Large intestine (tissue), 12 donors: ENCODE measurements around the gene TLCD4. TPM values are rescaled to one million over a fixed set of nuclear protein-coding genes. Genes with fewer than 3 reads are reported as not detected.

Experiments
- DNase-seq, 2 donors: peaks; one replicate each; pipeline versions ENCODE4 v3.0.0 to v3.0.0-alpha.2; 2013
- H3K27ac ChIP-seq: one replicate; pipeline ENCODE4 v1.5.1; 2013; ENCODE audit warnings: low read length
- H3K27me3 ChIP-seq: 2 replicates; pipeline ENCODE4 v1.6.1; 2013; ENCODE audit warnings: low read length; ENCODE audit not compliant: control insufficient read depth, insufficient read depth
- H3K36me3 ChIP-seq: 2 replicates; pipeline ENCODE4 v1.6.1; 2013; ENCODE audit warnings: low read length; ENCODE audit not compliant: control insufficient read depth, insufficient read depth
- H3K4me1 ChIP-seq: one replicate; pipeline ENCODE4 v1.6.1; 2013; ENCODE audit warnings: low read length; ENCODE audit not compliant: control insufficient read depth, insufficient read depth
- H3K4me3 ChIP-seq: one replicate; pipeline ENCODE4 v1.5.1; 2013; ENCODE audit warnings: low read length
- H3K9me3 ChIP-seq: one replicate; pipeline ENCODE4 v1.6.1; 2013; ENCODE audit warnings: mild to moderate bottlenecking, low read depth, low read length, moderate library complexity; ENCODE audit not compliant: control insufficient read depth
- WGBS: methylation state at CpG from one replicate; pipeline ENCODE4 v1.1.5; 2013; ENCODE audit warnings: low lambda C conversion rate; ENCODE audit not compliant: insufficient coverage; 5-methylcytosine and 5-hydroxymethylcytosine counted together
- long read RNA-seq, 11 donors: transcript quantifications; one replicate each; lab custom pipeline, GENCODE V29; 2026
- polyA plus RNA-seq: library from polyadenylated mRNA; unstranded; fragments of 120-200 nt; gene quantifications from one replicate; pipeline ENCODE4 v1.2.1, GENCODE V29; 2013

TLCD4 gene, protein sequence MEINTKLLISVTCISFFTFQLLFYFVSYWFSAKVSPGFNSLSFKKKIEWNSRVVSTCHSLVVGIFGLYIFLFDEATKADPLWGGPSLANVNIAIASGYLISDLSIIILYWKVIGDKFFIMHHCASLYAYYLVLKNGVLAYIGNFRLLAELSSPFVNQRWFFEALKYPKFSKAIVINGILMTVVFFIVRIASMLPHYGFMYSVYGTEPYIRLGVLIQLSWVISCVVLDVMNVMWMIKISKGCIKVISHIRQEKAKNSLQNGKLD
- polyA plus RNA-seq = 4.9 TPM
- long read RNA-seq, donor 1, full-length matches to known transcripts = 2 of 2 reads
- long read RNA-seq, donor 1, partial matches to known transcripts = 0 of 2 reads
- long read RNA-seq, donor 1, other reads (novel, unspliced or antisense) = 0 of 2 reads
- long read RNA-seq, donor 2, full-length matches to known transcripts = 2 of 2 reads
- long read RNA-seq, donor 2, partial matches to known transcripts = 0 of 2 reads
- long read RNA-seq, donor 2, other reads (novel, unspliced or antisense) = 0 of 2 reads
- long read RNA-seq, donor 3 = 0 reads
- long read RNA-seq, donor 4 = 0 reads
- long read RNA-seq, donor 5, full-length matches to known transcripts = 1 of 1 reads
- long read RNA-seq, donor 5, partial matches to known transcripts = 0 of 1 reads
- long read RNA-seq, donor 5, other reads (novel, unspliced or antisense) = 0 of 1 reads
- long read RNA-seq, donor 6, full-length matches to known transcripts = 5 of 5 reads
- long read RNA-seq, donor 6, partial matches to known transcripts = 0 of 5 reads
- long read RNA-seq, donor 6, other reads (novel, unspliced or antisense) = 0 of 5 reads
- long read RNA-seq, donor 7, full-length matches to known transcripts = 1 of 1 reads
- long read RNA-seq, donor 7, partial matches to known transcripts = 0 of 1 reads
- long read RNA-seq, donor 7, other reads (novel, unspliced or antisense) = 0 of 1 reads
- long read RNA-seq, donor 8, full-length matches to known transcripts = 3 of 3 reads
- long read RNA-seq, donor 8, partial matches to known transcripts = 0 of 3 reads
- long read RNA-seq, donor 8, other reads (novel, unspliced or antisense) = 0 of 3 reads
- long read RNA-seq, donor 9, full-length matches to known transcripts = 4 of 4 reads
- long read RNA-seq, donor 9, partial matches to known transcripts = 0 of 4 reads
- long read RNA-seq, donor 9, other reads (novel, unspliced or antisense) = 0 of 4 reads
- long read RNA-seq, donor 10, full-length matches to known transcripts = 6 of 6 reads
- long read RNA-seq, donor 10, partial matches to known transcripts = 0 of 6 reads
- long read RNA-seq, donor 10, other reads (novel, unspliced or antisense) = 0 of 6 reads
- long read RNA-seq, donor 11 = 0 reads

DNA sequence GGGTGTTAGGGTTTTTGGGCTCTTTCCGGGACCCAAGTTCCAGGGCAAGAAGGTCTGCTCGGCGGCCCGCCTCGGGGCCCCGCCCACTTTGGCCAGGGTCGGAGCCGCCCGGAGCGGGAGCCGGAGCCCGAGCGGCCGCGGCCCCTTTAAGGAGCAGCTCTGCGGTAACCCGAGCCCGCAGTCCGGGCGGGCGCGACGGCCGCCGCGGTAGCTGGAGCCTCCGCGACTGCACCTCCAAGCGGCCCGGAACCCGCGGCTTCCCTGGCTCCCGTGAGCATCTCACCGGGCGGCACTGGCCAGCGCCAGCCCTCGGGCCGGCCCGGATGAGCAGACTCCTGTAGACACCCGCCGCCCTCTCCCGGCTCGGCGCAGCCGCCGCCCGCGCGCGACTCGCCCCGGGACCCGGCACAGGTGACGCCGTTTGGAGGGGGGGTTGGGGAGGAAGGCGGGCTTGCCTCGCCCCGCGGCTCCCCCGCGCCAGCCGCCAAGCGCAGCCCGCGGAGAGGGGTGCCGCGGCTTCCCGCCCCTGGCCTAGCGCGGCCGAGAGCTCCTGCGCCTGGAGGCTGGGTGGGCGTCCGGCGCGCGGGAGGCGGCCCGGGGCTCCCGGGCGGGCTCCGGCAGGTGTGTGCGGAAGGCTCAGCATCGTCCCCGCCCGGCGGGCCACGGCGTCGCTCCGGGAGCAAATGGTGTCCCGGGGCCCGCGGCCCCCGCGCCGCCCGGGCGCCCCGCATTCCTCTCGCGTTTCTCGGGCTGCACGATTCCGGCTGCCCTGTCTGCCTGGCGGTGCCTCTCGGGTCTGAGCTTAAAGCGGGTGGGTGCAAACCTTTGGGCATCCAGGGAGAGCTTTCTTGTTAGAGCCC lies at the start of gene TLCD4:
TSS of gene TLCD4 (plus strand) at position 149 of the 860 bp plus-strand sequence. CDS start 26,547 bp downstream, outside the sequence.
- Histone ChIP-seq H3K4me3 (peak within 1 kb of the TSS; percentile 75), H3K27ac (peak within 1 kb of the TSS; percentile 50), H3K36me3 (no peaks in the 10 kb centered on the region), H3K9me3 (no peaks in the 10 kb centered on the region), H3K27me3 (peaks cover 3% of the 10 kb centered on the region), H3K4me1 (peaks cover 1% of the 10 kb centered on the region)
- WGBS = no CpG with 5 or more reads among the region's 108 CpGs
- peak; percentile 23 to 75 for DNase-seq

DNA sequence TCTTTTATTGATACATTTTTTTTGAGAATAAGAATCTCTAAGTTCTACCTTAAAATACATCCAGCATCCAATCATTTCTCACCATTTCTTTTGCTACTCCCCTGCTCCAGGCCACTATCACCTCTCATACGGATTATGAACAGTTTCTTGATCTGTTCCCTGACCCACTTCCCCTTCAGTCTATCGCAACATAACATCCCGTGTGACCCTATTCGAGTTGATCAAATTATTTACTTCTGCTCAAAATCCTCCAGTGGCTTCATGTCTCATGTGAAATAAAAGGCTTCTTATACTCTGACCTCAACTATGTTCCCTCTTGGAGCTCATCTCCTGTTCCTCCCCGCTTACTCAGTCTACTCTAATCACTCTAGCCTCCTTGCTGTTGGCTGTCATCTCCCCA lies 49.6 kb upstream of the TLCD4 start:
- WGBS = 89% methylated on average over 3 of the region's 5 CpGs
- peaks cover 15% of the 10 kb centered on the region for H3K4me1 ChIP-seq
- no peaks in the 10 kb centered on the region for H3K27me3 ChIP-seq
- H3K9me3 ChIP-seq = no peaks in the 10 kb centered on the region
- H3K36me3 ChIP-seq = no peaks in the 10 kb centered on the region
- no peak overlapping the region for H3K4me3 ChIP-seq
- no peak for DNase-seq
- no peak overlapping the region for H3K27ac ChIP-seq

DNA sequence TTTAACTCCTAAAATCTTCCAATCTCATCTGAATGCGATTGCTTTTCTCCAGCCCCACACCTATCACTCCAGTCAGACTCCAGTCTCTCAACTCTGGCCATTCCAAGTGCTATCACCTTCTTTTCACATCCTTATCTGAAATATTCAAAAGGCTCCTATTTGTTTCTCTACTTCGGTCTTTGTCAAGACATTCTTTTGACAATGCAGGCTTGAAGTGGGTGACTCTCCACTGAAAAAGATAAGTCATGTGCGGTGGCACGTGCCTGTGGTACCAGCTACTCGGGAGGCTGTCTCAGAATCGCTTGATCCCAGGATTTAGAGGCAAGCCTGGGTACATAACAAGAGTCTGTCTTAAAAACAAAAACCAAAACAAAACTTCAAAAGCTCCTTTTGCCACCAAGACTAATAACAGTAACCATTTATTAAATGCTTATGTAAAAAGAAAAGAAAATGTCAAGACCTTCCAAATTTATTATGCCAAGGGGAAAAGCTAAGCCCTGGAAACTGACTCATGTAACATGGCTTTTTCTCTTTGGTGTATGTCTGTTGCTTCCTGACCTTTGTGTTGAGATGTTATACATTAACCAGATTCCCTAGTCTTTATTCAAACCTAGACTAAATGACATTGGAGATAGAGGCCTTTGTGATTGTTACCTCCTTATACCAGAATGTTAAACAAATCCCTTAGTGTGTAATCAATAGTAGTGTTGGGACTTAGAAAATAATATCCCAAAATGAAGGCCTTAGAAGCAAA lies 48.0 kb upstream of the TLCD4 start:
- Histone ChIP-seq H3K36me3 (no peaks in the 10 kb centered on the region), H3K9me3 (no peaks in the 10 kb centered on the region), H3K27ac (peak overlapping the region; percentile 92), H3K27me3 (no peaks in the 10 kb centered on the region), H3K4me3 (no peak overlapping the region), H3K4me1 (peaks cover 15% of the 10 kb centered on the region)
- DNase-seq = peak; percentile 54 to 86
- WGBS = 43% methylated on average over 3 of the region's 6 CpGs

DNA sequence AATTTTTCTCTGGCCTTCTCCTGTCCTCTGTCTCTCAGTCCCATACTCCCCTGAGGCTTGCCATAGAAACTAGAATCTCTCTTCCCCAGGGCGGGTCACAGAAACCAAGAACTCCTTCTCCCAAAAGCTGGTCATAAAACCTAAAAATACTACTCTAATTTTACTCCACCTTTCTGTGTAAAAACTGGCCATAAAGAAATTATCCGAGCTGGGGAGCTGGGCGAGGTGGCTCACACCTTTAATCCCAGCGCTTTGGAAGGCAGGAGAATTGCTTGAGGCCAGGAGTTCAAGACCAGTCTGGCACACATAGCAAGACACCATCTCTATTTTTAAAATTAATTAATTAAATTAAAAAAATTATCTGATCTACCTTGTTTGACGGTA lies 47.5 kb upstream of the TLCD4 start:
- H3K9me3 ChIP-seq = no peaks in the 10 kb centered on the region
- peak overlapping the region; percentile 92 for H3K27ac ChIP-seq
- DNase-seq = no peak
- H3K4me3 ChIP-seq = no peak overlapping the region
- no peaks in the 10 kb centered on the region for H3K27me3 ChIP-seq
- no CpG with 5 or more reads among the region's 5 CpGs for WGBS
- peaks cover 15% of the 10 kb centered on the region for H3K4me1 ChIP-seq
- no peaks in the 10 kb centered on the region for H3K36me3 ChIP-seq

DNA sequence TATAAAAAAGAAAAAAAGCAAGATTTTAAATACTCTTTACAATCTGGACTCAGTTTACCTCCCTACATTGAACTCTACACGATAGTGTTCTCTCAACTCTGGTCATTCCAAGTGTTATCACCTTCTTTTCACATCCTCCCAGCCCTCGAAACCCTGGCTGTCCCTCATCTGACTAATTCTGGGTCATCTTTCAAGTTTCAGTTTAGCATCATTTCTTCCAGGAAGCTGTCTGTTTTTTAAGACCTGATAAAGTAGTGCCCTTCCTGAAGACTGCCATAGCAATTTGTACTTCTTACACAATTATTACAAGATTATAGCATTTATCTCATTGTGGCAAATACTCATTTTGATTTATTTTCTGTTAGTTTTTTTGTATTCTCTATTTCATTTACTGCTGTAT lies 45.6 kb upstream of the TLCD4 start:
- Histone ChIP-seq H3K4me1 (peaks cover 15% of the 10 kb centered on the region), H3K27ac (peak overlapping the region; percentile 95), H3K36me3 (no peaks in the 10 kb centered on the region), H3K27me3 (no peaks in the 10 kb centered on the region), H3K9me3 (no peaks in the 10 kb centered on the region), H3K4me3 (peak overlapping the region; percentile 81)
- WGBS = 75% methylated on average over 2 of the region's 2 CpGs
- peak in 1 of 2 donors; percentile 22 for DNase-seq

DNA sequence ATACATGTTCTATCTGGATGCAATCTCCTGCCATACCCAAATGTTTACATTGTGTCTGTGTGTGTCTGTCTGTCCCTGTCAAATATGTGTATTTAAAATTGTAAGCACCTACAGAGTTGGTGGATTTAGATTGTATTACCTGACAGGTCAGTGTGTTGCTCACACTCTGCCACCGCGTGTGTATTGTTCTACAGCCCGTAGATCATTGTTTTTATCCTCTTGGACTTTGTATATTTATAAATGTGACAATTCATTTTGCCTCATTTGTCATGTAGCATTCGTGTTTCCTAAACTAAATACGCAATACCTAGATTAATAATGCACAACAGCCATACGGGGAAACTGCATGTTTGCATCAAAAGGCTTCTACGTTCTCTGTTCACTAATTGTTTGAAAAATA lies 45.0 kb upstream of the TLCD4 start:
- Histone ChIP-seq H3K27ac (peak overlapping the region; percentile 95), H3K9me3 (no peaks in the 10 kb centered on the region), H3K27me3 (no peaks in the 10 kb centered on the region), H3K36me3 (no peaks in the 10 kb centered on the region), H3K4me1 (peaks cover 15% of the 10 kb centered on the region), H3K4me3 (peak overlapping the region; percentile 81)
- peak in 1 of 2 donors; percentile 12 for DNase-seq
- 0% methylated on average over 2 of the region's 7 CpGs for WGBS

DNA sequence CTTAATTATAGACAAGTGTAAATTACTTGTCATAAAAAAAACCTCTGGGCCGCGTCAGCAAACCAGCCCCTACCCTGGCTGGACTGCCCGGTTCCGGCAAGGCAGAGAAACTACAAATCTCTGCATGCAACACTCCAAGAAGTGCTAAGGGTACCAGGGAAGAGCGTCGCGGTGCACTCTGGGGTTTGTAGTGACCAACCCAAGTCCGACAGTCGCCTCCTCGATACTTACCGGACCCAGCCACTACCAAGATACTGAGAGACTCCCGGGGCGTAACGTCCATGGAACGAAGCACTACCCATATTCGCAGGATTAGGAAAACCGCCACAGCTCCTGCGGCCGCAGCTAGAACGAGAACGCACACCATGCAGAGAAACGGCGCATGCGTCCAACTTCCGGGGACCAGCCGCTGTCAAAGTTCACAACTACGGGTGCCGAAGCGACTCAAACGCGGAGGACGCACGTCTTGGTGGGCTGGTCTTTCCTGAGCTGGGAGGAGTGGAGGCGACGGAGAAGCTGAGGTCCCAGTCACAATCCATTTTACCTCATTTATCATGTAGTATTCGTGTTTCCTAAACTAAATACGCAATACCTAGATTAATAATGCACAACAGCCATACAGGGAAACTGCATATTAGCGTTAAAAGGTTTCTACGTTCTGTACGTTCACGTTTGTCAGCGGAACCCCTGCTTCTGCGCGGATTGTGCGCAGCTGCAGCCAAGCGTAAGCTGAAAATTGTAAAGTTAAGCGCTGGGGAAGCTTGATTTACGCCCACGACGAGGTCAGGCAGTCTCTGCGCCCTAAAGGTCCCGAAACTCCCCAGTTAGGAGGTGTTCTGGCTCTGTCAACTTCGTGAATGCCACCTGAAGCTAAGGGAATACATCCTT lies 44.4 kb upstream of the TLCD4 start, which contains the start of gene ALG14:
TSS of gene ALG14 (minus strand) at position 420 of the 888 bp plus-strand sequence. CDS start at position 367, 53 bp downstream.
- Histone ChIP-seq H3K9me3 (no peaks in the 10 kb centered on the region), H3K27ac (peak within 1 kb of the TSS; percentile 95), H3K4me1 (peaks cover 15% of the 10 kb centered on the region), H3K4me3 (peak within 1 kb of the TSS; percentile 81), H3K27me3 (no peaks in the 10 kb centered on the region), H3K36me3 (no peaks in the 10 kb centered on the region)
- WGBS = 0% methylated on average over 1 of the region's 53 CpGs
- peak; percentile 92 to 99 for DNase-seq

DNA sequence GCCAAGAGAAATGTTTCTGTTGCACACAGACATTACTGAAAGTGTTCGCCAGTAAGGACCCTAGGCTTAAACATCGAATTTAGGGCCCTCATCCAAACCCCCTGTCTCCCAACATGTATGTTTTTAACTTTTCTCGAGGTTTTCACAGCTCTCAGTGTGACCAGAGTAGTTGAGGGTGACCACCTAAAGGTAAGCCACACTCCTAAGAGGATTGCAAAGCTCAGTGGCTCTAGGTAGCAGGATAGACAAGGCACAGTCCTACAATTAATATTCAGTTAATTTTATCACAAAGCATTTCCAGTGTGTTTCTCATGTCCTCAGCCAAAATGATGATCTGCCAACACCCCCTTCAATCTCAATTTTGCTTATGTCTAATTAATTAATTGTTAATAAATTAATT lies 43.7 kb upstream of the TLCD4 start:
- Histone ChIP-seq H3K4me1 (peaks cover 15% of the 10 kb centered on the region), H3K4me3 (peak overlapping the region; percentile 81), H3K36me3 (no peaks in the 10 kb centered on the region), H3K27ac (peak overlapping the region; percentile 95), H3K9me3 (no peaks in the 10 kb centered on the region), H3K27me3 (peaks cover 2% of the 10 kb centered on the region)
- DNase-seq = no peak
- no CpG with 5 or more reads among the region's 3 CpGs for WGBS
